Lower lobe of right lung (tissue), 2 donors: ENCODE measurements around the gene ARL4C. TPM values are rescaled to one million over a fixed set of nuclear protein-coding genes. Genes with fewer than 3 reads are reported as not detected.
A peak's percentile ranks its signal among the peaks of the same experiment; 100 is the strongest.

Experiments used
- ATAC-seq, 2 donors: fragments of 200-7000 bp; cut with Tn5 transposase; one replicate each; pipeline ENCODE4 v1.9.1; 2020 to 2022; ENCODE audit warnings: mild to moderate bottlenecking in 2 of 2, moderate library complexity in 2 of 2
- DNase-seq: peaks from one replicate; pipeline ENCODE4 v3.0.0-alpha.2; 2020
- H3K27ac ChIP-seq: fragments of 200-600 bp; one replicate; pipeline ENCODE4 v1.8.0; 2022
- H3K27me3 ChIP-seq: fragments of 200-600 bp; one replicate; pipeline ENCODE4 v1.8.0; 2022; ENCODE audit warnings: low read depth
- H3K36me3 ChIP-seq: fragments of 200-600 bp; one replicate; pipeline ENCODE4 v1.8.0; 2022; ENCODE audit warnings: mild to moderate bottlenecking
- H3K4me1 ChIP-seq: fragments of 200-600 bp; one replicate; pipeline ENCODE4 v1.8.0; 2022
- H3K4me3 ChIP-seq: fragments of 200-600 bp; one replicate; pipeline ENCODE4 v1.8.0; 2022; ENCODE audit warnings: mild to moderate bottlenecking
- H3K9me3 ChIP-seq: fragments of 200-600 bp; one replicate; pipeline ENCODE4 v1.8.0; 2022
- CTCF ChIP-seq: fragments of 200-600 bp; IDR thresholded peaks from one replicate; pipeline ENCODE4 v1.8.0; 2022; ENCODE audit warnings: antibody characterized with exemption, mild to moderate bottlenecking
- intact Hi-C: fragments of 100-400 bp; cut with DNase I; formaldehyde crosslinking; loops from one replicate; pipeline ENCODE4 v1.11.0; 2022
- total RNA-seq: library from RNA; stranded (reverse); fragmentation: NEBNext Ultra II Directional; extraction: Animal tissue kit (Norgen Biotek cat#: 25700); gene quantifications from one replicate; pipeline ENCODE4 v1.2.1, GENCODE V29; 2021
- donor health status: DM: no; HTN: yes; CAD: no; lungs with severe emphysema.

The ARL4C gene
- total RNA-seq, 1 donor from 2014 or later = 13.4 TPM

GRCh38 chr2:234512884-234513669, 16.2 kb upstream of the ARL4C start:
- DNase-seq (no peak), ATAC-seq (no peak)
- intact Hi-C loops = no loop called here
- no peak overlapping the region for H3K4me3 ChIP-seq
- H3K27me3 ChIP-seq = peaks cover 4% of the 10 kb centered on the region
- no peaks in the 10 kb centered on the region for H3K36me3 ChIP-seq
- H3K27ac ChIP-seq = no peak overlapping the region
- no peaks in the 10 kb centered on the region for H3K9me3 ChIP-seq
- TF ChIP-seq CTCF = no peak
- H3K4me1 ChIP-seq = no peaks in the 10 kb centered on the region

GRCh38 chr2:234502919-234503285, 6.0 kb upstream of the ARL4C start:
- Histone ChIP-seq H3K4me3 (no peak overlapping the region), H3K9me3 (no peaks in the 10 kb centered on the region), H3K27ac (no peak overlapping the region), H3K4me1 (peaks cover 5% of the 10 kb centered on the region), H3K27me3 (no peaks in the 10 kb centered on the region), H3K36me3 (no peaks in the 10 kb centered on the region)
- ATAC-seq (no peak), DNase-seq (no peak)
- TF ChIP-seq CTCF = no peak
- intact Hi-C loops = no loop called here

GRCh38 chr2:234502285-234502918, 5.5 kb upstream of the ARL4C start:
- no peak for ATAC-seq
- H3K36me3 ChIP-seq = no peaks in the 10 kb centered on the region
- no peak for TF ChIP-seq CTCF

GRCh38 chr2:234500394-234501006, 3.6 kb upstream of the ARL4C start:
- Histone ChIP-seq H3K9me3 (no peaks in the 10 kb centered on the region), H3K27ac (no peak overlapping the region), H3K27me3 (no peaks in the 10 kb centered on the region), H3K4me3 (no peak overlapping the region), H3K36me3 (no peaks in the 10 kb centered on the region), H3K4me1 (peaks cover 13% of the 10 kb centered on the region)
- ATAC-seq = peak; percentile 58 to 71
- TF ChIP-seq CTCF = peak; percentile 67
- peak; percentile 74 for DNase-seq
- intact Hi-C loops = no loop called here

More at GRCh38 chr2:234502285-234502918, 5.5 kb upstream of the ARL4C start:
- no peak overlapping the region for H3K4me3 ChIP-seq
- no peaks in the 10 kb centered on the region for H3K27me3 ChIP-seq
- DNase-seq = no peak
- no peak overlapping the region for H3K27ac ChIP-seq
- peaks cover 5% of the 10 kb centered on the region for H3K4me1 ChIP-seq
- H3K9me3 ChIP-seq = no peaks in the 10 kb centered on the region
- intact Hi-C loops = no loop called here

- H3K9me3 ChIP-seq = no peaks in the 10 kb centered on the region
- peak overlapping the region; percentile 78 for H3K27ac ChIP-seq
- ATAC-seq (peak in 1 of 2 donors; percentile 14), DNase-seq (no peak)
- no peak for TF ChIP-seq CTCF
- H3K27me3 ChIP-seq = no peaks in the 10 kb centered on the region
- H3K36me3 ChIP-seq = no peaks in the 10 kb centered on the region
- intact Hi-C loops = no loop called here
- peak overlapping the region; percentile 77 for H3K4me3 ChIP-seq
- peaks cover 18% of the 10 kb centered on the region for H3K4me1 ChIP-seq
These were observed 834 bp upstream of the ARL4C start for GRCh38 chr2:234497594-234498235.
